Stimulated activated CD4-positive, alpha-beta T cell treated with anti-CD3 and anti-CD28 coated beads, Interleukin-4, amount 100 ng/mL, for 4 hours (primary cell): ENCODE measurements around the gene YARS1.

ENCODE experiments used
- DNase-seq, 2 experiments: peaks; one replicate each; pipeline ENCODE4 v3.0.0-alpha.2; 2020

The YARS1 gene

GRCh38 chr1:32817159-32817814 lies at the start of gene YARS1, which contains the start of gene S100PBP:
Gene YARS1, minus strand, starts transcription at chr1:32817358. Its CDS starts 114 bp downstream, at chr1:32817244.
Gene S100PBP, plus strand, starts transcription at chr1:32817653. Its CDS starts 8,447 bp downstream, at chr1:32826100.
- peak; percentile 99 to 100 for DNase-seq

- DNase-seq: no peak
These were observed 48.7 kb upstream of the YARS1 start for GRCh38 chr1:32865639-32866405.

- no peak for DNase-seq
These were observed 47.3 kb upstream of the YARS1 start for GRCh38 chr1:32864375-32865019.

GRCh38 chr1:32863881-32864245 lies 46.7 kb upstream of the YARS1 start:
- no peak for DNase-seq

- no peak for DNase-seq
These were observed 46.2 kb upstream of the YARS1 start for GRCh38 chr1:32863218-32863880.

GRCh38 chr1:32861904-32862695 lies 44.9 kb upstream of the YARS1 start:
- no peak for DNase-seq

- no peak for DNase-seq
These were observed 43.4 kb upstream of the YARS1 start for GRCh38 chr1:32860566-32860965.

GRCh38 chr1:32859915-32860314 lies 42.8 kb upstream of the YARS1 start:
- no peak for DNase-seq

GRCh38 chr1:32858791-32859190 lies 41.6 kb upstream of the YARS1 start:
- no peak for DNase-seq

- no peak for DNase-seq
These were observed 41.0 kb upstream of the YARS1 start for GRCh38 chr1:32858136-32858535.

- no peak for DNase-seq
These were observed 38.9 kb upstream of the YARS1 start for GRCh38 chr1:32855861-32856617.

GRCh38 chr1:32848354-32849063 lies 31.4 kb upstream of the YARS1 start:
- DNase-seq: no peak

GRCh38 chr1:32831878-32832277 lies 14.7 kb upstream of the YARS1 start:
- DNase-seq: no peak

- DNase-seq: no peak
These were observed 13.1 kb upstream of the YARS1 start for GRCh38 chr1:32830092-32830852.

GRCh38 chr1:32828341-32828740 lies 11.2 kb upstream of the YARS1 start:
- no peak for DNase-seq

- no peak for DNase-seq
These were observed 8.0 kb upstream of the YARS1 start for GRCh38 chr1:32825181-32825580.

- no peak for DNase-seq
These were observed 1.8 kb upstream of the YARS1 start for GRCh38 chr1:32818804-32819541.

- peak in 1 of 2 experiments; percentile 8 for DNase-seq
These were observed 943 bp upstream of the YARS1 start for GRCh38 chr1:32817815-32818786.
